Measurements from ENCODE around the gene COG5.

DNA sequence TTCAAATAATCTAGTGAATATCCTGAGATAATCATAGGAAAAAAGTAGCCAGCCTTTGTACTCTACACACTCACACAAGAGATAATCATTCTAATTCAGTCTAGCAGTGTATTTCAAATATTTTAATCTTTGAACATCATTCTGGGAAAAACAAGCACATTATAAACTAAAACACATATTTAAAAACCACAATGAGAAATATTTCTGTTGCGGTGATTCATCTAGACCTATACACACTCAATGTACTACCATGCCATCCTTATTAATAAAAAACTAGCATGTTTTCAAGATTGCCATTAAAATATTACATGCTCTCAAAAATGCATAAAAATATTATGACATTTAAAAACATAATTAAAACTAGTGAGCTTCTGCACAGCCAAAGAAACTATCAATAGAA is 11.8 kb downstream of the COG5 start:
- TF ChIP-seq FEZF1 (tag by site-specific recombination; IDR thresholded peaks at IDR 0.05) (no peak), EGR2 (tag by site-specific recombination; IDR thresholded peaks at IDR 0.05; ENCODE audit: low read depth) (no peak), ZNF302 (tag by site-specific recombination; IDR thresholded peaks at IDR 0.05; ENCODE audit: low read depth) (no peak)
- TF ChIP-seq, protein P1, sequence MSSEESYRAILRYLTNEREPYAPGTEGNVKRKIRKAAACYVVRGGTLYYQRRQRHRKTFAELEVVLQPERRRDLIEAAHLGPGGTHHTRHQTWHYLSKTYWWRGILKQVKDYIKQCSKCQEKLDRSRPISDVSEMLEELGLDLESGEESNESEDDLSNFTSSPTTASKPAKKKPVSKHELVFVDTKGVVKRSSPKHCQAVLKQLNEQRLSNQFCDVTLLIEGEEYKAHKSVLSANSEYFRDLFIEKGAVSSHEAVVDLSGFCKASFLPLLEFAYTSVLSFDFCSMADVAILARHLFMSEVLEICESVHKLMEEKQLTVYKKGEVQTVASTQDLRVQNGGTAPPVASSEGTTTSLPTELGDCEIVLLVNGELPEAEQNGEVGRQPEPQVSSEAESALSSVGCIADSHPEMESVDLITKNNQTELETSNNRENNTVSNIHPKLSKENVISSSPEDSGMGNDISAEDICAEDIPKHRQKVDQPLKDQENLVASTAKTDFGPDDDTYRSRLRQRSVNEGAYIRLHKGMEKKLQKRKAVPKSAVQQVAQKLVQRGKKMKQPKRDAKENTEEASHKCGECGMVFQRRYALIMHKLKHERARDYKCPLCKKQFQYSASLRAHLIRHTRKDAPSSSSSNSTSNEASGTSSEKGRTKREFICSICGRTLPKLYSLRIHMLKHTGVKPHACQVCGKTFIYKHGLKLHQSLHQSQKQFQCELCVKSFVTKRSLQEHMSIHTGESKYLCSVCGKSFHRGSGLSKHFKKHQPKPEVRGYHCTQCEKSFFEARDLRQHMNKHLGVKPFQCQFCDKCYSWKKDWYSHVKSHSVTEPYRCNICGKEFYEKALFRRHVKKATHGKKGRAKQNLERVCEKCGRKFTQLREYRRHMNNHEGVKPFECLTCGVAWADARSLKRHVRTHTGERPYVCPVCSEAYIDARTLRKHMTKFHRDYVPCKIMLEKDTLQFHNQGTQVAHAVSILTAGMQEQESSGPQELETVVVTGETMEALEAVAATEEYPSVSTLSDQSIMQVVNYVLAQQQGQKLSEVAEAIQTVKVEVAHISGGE (tag by site-specific recombination; conservative IDR thresholded peaks at IDR 0.05; ENCODE audit: low read depth), result no peak
- TF ChIP-seq, protein P2, sequence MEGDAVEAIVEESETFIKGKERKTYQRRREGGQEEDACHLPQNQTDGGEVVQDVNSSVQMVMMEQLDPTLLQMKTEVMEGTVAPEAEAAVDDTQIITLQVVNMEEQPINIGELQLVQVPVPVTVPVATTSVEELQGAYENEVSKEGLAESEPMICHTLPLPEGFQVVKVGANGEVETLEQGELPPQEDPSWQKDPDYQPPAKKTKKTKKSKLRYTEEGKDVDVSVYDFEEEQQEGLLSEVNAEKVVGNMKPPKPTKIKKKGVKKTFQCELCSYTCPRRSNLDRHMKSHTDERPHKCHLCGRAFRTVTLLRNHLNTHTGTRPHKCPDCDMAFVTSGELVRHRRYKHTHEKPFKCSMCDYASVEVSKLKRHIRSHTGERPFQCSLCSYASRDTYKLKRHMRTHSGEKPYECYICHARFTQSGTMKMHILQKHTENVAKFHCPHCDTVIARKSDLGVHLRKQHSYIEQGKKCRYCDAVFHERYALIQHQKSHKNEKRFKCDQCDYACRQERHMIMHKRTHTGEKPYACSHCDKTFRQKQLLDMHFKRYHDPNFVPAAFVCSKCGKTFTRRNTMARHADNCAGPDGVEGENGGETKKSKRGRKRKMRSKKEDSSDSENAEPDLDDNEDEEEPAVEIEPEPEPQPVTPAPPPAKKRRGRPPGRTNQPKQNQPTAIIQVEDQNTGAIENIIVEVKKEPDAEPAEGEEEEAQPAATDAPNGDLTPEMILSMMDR (tag by site-specific recombination; IDR thresholded peaks at IDR 0.05), result no peak
- TF ChIP-seq, protein P3, sequence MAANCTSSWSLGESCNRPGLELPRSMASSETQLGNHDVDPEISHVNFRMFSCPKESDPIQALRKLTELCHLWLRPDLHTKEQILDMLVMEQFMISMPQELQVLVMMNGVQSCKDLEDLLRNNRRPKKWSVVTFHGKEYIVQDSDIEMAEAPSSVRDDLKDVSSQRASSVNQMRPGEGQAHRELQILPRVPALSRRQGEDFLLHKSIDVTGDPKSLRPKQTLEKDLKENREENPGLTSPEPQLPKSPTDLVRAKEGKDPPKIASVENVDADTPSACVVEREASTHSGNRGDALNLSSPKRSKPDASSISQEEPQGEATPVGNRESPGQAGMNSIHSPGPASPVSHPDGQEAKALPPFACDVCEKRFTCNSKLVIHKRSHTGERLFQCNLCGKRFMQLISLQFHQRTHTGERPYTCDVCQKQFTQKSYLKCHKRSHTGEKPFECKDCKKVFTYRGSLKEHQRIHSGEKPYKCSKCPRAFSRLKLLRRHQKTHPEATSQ (tag by site-specific recombination; IDR thresholded peaks at IDR 0.05), result no peak
- TF ChIP-seq, protein P4, sequence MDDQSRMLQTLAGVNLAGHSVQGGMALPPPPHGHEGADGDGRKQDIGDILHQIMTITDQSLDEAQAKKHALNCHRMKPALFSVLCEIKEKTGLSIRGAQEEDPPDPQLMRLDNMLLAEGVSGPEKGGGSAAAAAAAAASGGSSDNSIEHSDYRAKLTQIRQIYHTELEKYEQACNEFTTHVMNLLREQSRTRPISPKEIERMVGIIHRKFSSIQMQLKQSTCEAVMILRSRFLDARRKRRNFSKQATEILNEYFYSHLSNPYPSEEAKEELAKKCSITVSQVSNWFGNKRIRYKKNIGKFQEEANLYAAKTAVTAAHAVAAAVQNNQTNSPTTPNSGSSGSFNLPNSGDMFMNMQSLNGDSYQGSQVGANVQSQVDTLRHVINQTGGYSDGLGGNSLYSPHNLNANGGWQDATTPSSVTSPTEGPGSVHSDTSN (CRISPR knock-in tag; IDR thresholded peaks at IDR 0.05), result no peak

Data from HEK293 (cell line).